Measurements from ENCODE around the gene HOXD12. TPM values are rescaled to one million over a fixed set of nuclear protein-coding genes. Genes with fewer than 3 reads are reported as not detected.

Gene HOXD12
- total RNA-seq, 2 donors from 2014 or later = not detected

DNA sequence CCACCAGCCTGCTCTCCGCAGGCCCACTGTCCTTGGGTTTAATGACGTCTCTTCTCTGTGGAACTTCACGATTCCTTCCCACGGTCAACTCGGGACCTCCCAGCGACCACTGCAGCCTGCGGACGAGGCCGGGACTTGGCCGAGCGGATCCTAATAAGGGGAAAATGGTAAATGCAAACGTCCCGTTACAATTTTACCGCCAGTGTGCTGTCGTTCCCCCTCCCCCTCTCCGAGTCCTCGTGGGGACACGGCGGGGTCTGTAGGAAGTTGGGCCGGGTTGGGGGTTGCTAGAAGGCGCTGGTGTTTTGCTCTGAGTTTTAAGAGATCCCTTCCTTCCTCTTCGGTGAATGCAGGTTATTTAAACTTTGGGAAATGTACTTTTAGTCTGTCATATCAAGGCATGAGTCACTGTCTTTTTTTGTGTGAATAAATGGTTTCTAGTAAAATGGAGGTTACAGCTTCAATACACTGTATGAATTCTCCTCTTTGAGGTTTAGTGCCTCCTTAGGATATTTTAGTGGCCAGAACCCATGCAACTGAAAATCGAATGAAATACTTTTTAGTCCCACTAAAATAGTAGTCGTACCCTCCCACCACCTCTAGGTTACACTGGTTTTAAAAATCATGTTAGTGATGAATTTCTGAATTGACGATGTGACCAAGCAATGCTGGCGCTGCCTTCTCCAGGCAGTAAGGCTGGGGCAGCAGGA is 9.8 kb downstream of the HOXD12 start:
- no peak for ATAC-seq
- Mint-ChIP-seq H3K36me3 (peaks cover 17 to 36% of the 10 kb centered on the region in 2 donors), H3K9me3 (peaks cover 0 to 6% of the 10 kb centered on the region in 2 donors), H3K27ac (peak overlapping the region in 1 of 2 donors; percentile 85)
- no peak for DNase-seq (ENCODE audit: low spot score in 2 of 2)

- H3K27ac Mint-ChIP-seq = peak overlapping the region in 1 of 2 donors; percentile 85
- no peak for ATAC-seq
- H3K36me3 Mint-ChIP-seq = peaks cover 17 to 35% of the 10 kb centered on the region in 2 donors
- peaks cover 0 to 6% of the 10 kb centered on the region in 2 donors for H3K9me3 Mint-ChIP-seq
- no peak for DNase-seq (ENCODE audit: low spot score in 2 of 2)
These were observed 10.4 kb downstream of the HOXD12 start for GRCh38 chr2:176109946-176110345.

GRCh38 chr2:176110415-176111308 is 11.1 kb downstream of the HOXD12 start:
- ATAC-seq (no peak), DNase-seq (ENCODE audit: low spot score in 2 of 2) (no peak)
- Mint-ChIP-seq H3K9me3 (peaks cover 0 to 6% of the 10 kb centered on the region in 2 donors), H3K36me3 (peaks cover 17 to 27% of the 10 kb centered on the region in 2 donors), H3K27ac (peak overlapping the region in 1 of 2 donors; percentile 87)

GRCh38 chr2:176111309-176111663 is 11.7 kb downstream of the HOXD12 start:
- ATAC-seq = no peak
- peak overlapping the region in 1 of 2 donors; percentile 87 for H3K27ac Mint-ChIP-seq
- peaks cover 17 to 25% of the 10 kb centered on the region in 2 donors for H3K36me3 Mint-ChIP-seq
- peaks cover 0 to 6% of the 10 kb centered on the region in 2 donors for H3K9me3 Mint-ChIP-seq
- no peak for DNase-seq (ENCODE audit: low spot score in 2 of 2)

GRCh38 chr2:176111846-176112374 is 12.3 kb downstream of the HOXD12 start:
- Mint-ChIP-seq H3K27ac (no peak overlapping the region), H3K9me3 (peaks cover 2 to 6% of the 10 kb centered on the region in 2 donors), H3K36me3 (peaks cover 23 to 31% of the 10 kb centered on the region in 2 donors)
- no peak for ATAC-seq
- DNase-seq (ENCODE audit: low spot score in 2 of 2) = no peak

DNA sequence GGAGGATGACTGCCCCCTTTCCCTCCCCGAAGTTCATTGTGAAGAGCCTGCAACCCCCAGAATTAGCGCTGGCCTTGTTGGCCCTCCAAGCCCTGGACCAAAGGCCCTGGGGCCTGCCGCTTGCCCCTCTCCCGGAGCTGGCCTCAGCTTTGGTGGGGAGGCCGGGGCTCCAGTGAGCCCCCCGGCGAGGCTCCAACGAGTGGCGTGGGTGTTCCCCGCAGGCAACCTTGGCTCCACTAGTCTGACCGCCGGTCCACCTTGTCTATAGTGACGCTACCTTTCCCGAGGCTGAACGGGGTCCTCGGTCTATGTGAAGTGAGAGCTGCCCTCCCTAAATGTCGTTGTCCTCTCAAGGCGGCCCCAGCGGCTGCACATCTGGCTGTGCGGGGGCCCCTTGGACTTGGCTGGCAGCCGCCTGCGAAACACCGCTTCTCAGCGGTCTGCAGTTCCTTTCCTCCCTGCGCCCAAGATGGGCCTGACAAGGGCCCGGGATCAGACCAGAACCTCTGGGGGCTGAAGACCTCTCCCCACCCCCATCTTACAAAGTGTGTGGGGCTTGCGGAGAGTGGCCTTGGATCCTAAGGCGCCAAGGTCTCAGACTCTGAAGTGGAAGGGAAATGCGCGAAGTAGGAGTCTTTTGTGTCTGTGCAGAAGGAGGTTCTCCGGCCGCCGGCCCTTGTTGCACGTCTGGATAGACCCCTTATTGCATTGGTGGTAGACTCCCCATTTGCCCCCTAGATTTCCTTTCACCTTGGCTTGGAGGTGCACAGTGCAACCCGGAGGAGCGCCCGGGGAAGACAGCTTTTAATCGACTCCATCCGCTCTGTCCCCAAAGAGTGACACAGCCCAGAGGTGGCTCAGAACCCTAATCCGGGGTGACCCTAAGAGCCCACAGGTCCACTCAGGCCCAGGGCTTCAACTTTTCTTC is 13.0 kb downstream of the HOXD12 start:
- no peak for ATAC-seq
- DNase-seq (ENCODE audit: low spot score in 2 of 2) = no peak
- H3K9me3 Mint-ChIP-seq = peaks cover 4 to 6% of the 10 kb centered on the region in 2 donors
- H3K36me3 Mint-ChIP-seq = peaks cover 28 to 37% of the 10 kb centered on the region in 2 donors
- H3K27ac Mint-ChIP-seq = no peak overlapping the region

GRCh38 chr2:176114120-176114929 is 14.7 kb downstream of the HOXD12 start:
- Mint-ChIP-seq H3K27ac (no peak overlapping the region), H3K36me3 (peaks cover 34 to 47% of the 10 kb centered on the region in 2 donors), H3K9me3 (peaks cover 5 to 11% of the 10 kb centered on the region in 2 donors)
- ATAC-seq = no peak
- DNase-seq (ENCODE audit: low spot score in 2 of 2) = no peak

- peaks cover 30 to 45% of the 10 kb centered on the region in 2 donors for H3K36me3 Mint-ChIP-seq
- no peak overlapping the region for H3K27ac Mint-ChIP-seq
- ATAC-seq = no peak
- peaks cover 0 to 11% of the 10 kb centered on the region in 2 donors for H3K9me3 Mint-ChIP-seq
- DNase-seq (ENCODE audit: low spot score in 2 of 2) = no peak
These were observed 15.5 kb downstream of the HOXD12 start for GRCh38 chr2:176114930-176115625.

- Mint-ChIP-seq H3K27ac (no peak within 1 kb of the TSS), H3K9me3 (peaks cover 0 to 11% of the 10 kb centered on the region in 2 donors), H3K36me3 (peaks cover 30 to 50% of the 10 kb centered on the region in 2 donors)
- ATAC-seq (no peak), DNase-seq (ENCODE audit: low spot score in 2 of 2) (no peak)
These were observed 16.6 kb downstream of the HOXD12 start, which contains the start of gene HOXD10 for GRCh38 chr2:176115883-176116813. Gene HOXD10 (plus strand): TSS chr2:176116778. CDS start chr2:176116834, 56 bp downstream.

- DNase-seq (ENCODE audit: low spot score in 2 of 2) (no peak), ATAC-seq (no peak)
- Mint-ChIP-seq H3K27ac (no peak overlapping the region), H3K36me3 (peaks cover 30 to 54% of the 10 kb centered on the region in 2 donors), H3K9me3 (peaks cover 0 to 11% of the 10 kb centered on the region in 2 donors)
These were observed 17.7 kb downstream of the HOXD12 start for GRCh38 chr2:176117162-176117822.

GRCh38 chr2:176117823-176118371 is 18.3 kb downstream of the HOXD12 start:
- peaks cover 25 to 49% of the 10 kb centered on the region in 2 donors for H3K36me3 Mint-ChIP-seq
- H3K9me3 Mint-ChIP-seq = peaks cover 0 to 11% of the 10 kb centered on the region in 2 donors
- ATAC-seq = no peak

DNA sequence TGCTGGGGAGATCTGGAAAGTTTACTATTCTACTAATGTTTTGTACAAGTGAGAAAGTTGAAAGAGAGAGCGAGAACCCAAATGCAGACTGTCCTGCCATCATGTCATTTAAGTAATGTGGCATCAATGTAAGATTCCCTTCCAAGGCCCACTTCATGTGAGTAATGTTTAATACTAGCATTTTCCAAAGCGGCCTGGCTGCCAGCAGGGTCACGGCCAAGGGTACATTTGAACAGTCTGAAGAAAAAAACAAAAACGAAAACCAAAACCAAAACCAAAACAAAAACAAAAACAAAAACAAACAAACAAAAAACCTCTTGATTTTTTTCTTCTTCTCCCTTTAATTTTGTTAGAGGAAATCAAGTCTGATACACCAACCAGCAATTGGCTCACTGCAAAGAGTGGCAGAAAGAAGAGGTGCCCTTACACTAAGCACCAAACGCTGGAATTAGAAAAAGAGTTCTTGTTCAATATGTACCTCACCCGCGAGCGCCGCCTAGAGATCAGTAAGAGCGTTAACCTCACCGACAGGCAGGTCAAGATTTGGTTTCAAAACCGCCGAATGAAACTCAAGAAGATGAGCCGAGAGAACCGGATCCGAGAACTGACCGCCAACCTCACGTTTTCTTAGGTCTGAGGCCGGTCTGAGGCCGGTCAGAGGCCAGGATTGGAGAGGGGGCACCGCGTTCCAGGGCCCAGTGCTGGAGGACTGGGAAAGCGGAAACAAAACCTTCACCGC is 19.2 kb downstream of the HOXD12 start:
- Mint-ChIP-seq H3K27ac (peak overlapping the region in 1 of 2 donors; percentile 74), H3K36me3 (peaks cover 21 to 44% of the 10 kb centered on the region in 2 donors), H3K9me3 (peaks cover 0 to 11% of the 10 kb centered on the region in 2 donors)
- DNase-seq (ENCODE audit: low spot score in 2 of 2) (no peak), ATAC-seq (no peak)

More at GRCh38 chr2:176117823-176118371, 18.3 kb downstream of the HOXD12 start:
- no peak for DNase-seq (ENCODE audit: low spot score in 2 of 2)
- H3K27ac Mint-ChIP-seq = peak overlapping the region in 1 of 2 donors; percentile 81
